Astrocyte of the spinal cord (primary cell): ENCODE results near the gene FBXO21.

Experiments used
- DNase-seq: peaks from one replicate; pipeline ENCODE4 v3.0.0; 2011; ENCODE audit warnings: low read depth, low spot score
- H3K4me3 ChIP-seq: 2 replicates; pipeline ENCODE4 v1.5.1; 2011; ENCODE audit warnings: low read depth, mild to moderate bottlenecking, low read length, moderate library complexity
- in situ Hi-C: cut with HindIII; loops from 2 replicates; pipeline ENCODE4 v1.10.0; 2017; ENCODE audit warnings: low sequenced_read_pairs
- TF ChIP-seq, protein P1 (sequence below): IDR thresholded peaks from 2 replicates; pipeline ENCODE4 v1.5.1; 2012; ENCODE audit warnings: low read depth, mild to moderate bottlenecking, low read length, inconsistent platforms

Gene FBXO21

DNA sequence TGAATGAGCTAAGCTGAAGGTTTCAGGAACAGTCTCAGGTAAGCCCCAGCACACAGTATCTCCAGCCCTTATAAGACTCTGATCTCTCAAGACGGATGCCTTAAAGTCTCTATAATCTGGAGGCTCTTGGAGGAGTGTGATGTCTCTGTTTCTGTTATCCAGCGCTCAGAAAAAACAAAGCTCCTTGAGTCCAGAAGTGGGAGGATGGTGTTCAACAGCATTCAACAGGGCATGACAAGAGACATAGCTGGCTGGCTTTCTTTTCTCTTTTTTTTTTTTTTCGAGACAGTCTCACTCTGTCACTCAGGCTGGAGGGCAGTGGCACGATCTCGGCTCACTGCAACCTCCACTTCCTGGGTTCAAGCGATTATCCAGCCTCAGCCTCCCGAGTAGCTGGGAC, 59.5 kb downstream of the FBXO21 start:
- H3K4me3 ChIP-seq: no peak overlapping the region
- no peak for DNase-seq
- in situ Hi-C loops: no loop called here
- TF ChIP-seq, protein P1, sequence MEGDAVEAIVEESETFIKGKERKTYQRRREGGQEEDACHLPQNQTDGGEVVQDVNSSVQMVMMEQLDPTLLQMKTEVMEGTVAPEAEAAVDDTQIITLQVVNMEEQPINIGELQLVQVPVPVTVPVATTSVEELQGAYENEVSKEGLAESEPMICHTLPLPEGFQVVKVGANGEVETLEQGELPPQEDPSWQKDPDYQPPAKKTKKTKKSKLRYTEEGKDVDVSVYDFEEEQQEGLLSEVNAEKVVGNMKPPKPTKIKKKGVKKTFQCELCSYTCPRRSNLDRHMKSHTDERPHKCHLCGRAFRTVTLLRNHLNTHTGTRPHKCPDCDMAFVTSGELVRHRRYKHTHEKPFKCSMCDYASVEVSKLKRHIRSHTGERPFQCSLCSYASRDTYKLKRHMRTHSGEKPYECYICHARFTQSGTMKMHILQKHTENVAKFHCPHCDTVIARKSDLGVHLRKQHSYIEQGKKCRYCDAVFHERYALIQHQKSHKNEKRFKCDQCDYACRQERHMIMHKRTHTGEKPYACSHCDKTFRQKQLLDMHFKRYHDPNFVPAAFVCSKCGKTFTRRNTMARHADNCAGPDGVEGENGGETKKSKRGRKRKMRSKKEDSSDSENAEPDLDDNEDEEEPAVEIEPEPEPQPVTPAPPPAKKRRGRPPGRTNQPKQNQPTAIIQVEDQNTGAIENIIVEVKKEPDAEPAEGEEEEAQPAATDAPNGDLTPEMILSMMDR: no peak

DNA sequence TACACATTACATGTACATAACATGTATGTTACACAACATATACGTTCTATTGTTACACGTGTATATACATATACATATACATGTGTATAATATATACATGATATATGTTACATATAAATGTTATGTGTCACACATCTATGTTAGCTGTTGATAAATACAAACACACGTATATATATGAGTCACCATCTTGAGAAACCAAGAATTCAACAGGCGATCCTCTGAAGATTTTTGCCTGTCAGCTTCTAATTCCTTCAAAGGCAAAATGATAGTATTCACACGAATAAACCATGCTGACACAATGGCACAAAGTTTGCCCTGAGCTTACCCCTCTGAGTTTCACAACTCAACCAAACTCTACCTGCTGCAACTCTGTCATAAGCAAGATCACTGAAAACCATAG, 60.9 kb downstream of the FBXO21 start:
- in situ Hi-C loops: no loop called here
- DNase-seq: no peak
- no peak overlapping the region for H3K4me3 ChIP-seq
- TF ChIP-seq, protein P1: no peak

- in situ Hi-C loops: no loop called here
- no peak for DNase-seq
- H3K4me3 ChIP-seq: no peak overlapping the region
- TF ChIP-seq, protein P1: no peak
Measured at GRCh38 chr12:117127933-117128823, 62.1 kb downstream of the FBXO21 start.

- in situ Hi-C loops: no loop called here
Measured at GRCh38 chr12:117126335-117126734, 63.9 kb downstream of the FBXO21 start.

DNA sequence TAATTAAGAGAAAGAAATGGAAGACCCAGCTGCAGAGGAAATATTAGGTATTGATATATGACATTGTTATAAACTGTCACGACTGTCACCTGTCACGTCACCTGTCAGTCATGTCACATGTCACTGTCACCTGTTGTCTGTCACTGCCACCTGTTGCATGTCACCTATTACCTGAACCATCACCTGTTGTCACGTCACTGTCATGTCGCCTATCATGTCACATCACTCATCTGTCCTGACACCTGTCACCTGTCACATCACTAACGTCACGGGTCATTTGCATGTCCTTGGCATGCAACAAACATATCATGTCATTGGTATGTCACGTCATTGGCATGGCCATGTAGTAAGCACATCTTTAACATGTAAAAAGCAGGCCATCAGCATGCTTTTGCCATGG, 64.5 kb downstream of the FBXO21 start:
- in situ Hi-C loops: no loop called here
- TF ChIP-seq, protein P1: no peak
- H3K4me3 ChIP-seq: no peak overlapping the region
- DNase-seq: no peak

More at GRCh38 chr12:117126335-117126734, 63.9 kb downstream of the FBXO21 start:
- no peak for DNase-seq
- TF ChIP-seq, protein P1: no peak
- no peak overlapping the region for H3K4me3 ChIP-seq

GRCh38 chr12:117125272-117125613, 65.0 kb downstream of the FBXO21 start:
- in situ Hi-C loops: no loop called here
- TF ChIP-seq, protein P1: no peak
- no peak for DNase-seq
- H3K4me3 ChIP-seq: no peak overlapping the region
